HepG2 (cell line): ENCODE measurements around the gene CD248. TPM values are rescaled to one million over a fixed set of nuclear protein-coding genes. Genes with fewer than 3 reads are reported as not detected.

Experiments used
- ARID2 ChIP-seq: sonication (generic); formaldehyde crosslinking; IDR thresholded peaks from 2 replicates; pipeline ENCODE4 v1.8.1; 2022; ENCODE audit warnings: mild to moderate bottlenecking, missing genetic modification reagents, borderline replicate concordance
- EED ChIP-seq: sonication (generic); formaldehyde crosslinking; IDR thresholded peaks from 2 replicates; pipeline ENCODE4 v1.5.0; 2020; ENCODE audit warnings: mild to moderate bottlenecking, missing genetic modification reagents
- HNRNPLL ChIP-seq: fragments of 200-400 bp; formaldehyde crosslinking; IDR thresholded peaks from 2 replicates; pipeline ENCODE4 v1.6.1; 2017; ENCODE audit warnings: mild to moderate bottlenecking, low read depth, low read length; ENCODE audit not compliant: poor library complexity, severe bottlenecking
- RARA ChIP-seq: IDR thresholded peaks from 2 replicates; pipeline ENCODE4 v1.6.1; 2016; ENCODE audit warnings: missing genetic modification reagents, missing compliant biosample characterization
- RFX5 ChIP-seq: IDR thresholded peaks from 2 replicates; pipeline ENCODE4 v1.6.1; 2011; ENCODE audit warnings: low read depth, low read length, improper control_type of control experiment
- SYNCRIP ChIP-seq: fragments of 200-400 bp; formaldehyde crosslinking; IDR thresholded peaks from 2 replicates; pipeline ENCODE4 v1.6.1; 2018; ENCODE audit warnings: mild to moderate bottlenecking, low read depth, low read length; ENCODE audit not compliant: insufficient read depth
- TIGD3 ChIP-seq: sonication (generic); formaldehyde crosslinking; IDR thresholded peaks from 2 replicates; pipeline ENCODE4 v1.5.1; 2020; ENCODE audit warnings: mild to moderate bottlenecking, missing genetic modification reagents, borderline replicate concordance
- TSC22D2 ChIP-seq: sonication (generic); formaldehyde crosslinking; IDR thresholded peaks from 2 replicates; pipeline ENCODE4 v1.5.1; 2020; ENCODE audit warnings: missing genetic modification reagents, mild to moderate bottlenecking, borderline replicate concordance
- ZBTB2 ChIP-seq: sonication (generic); formaldehyde crosslinking; IDR thresholded peaks from 2 replicates; pipeline ENCODE4 v1.8.0; 2022; ENCODE audit warnings: low read depth, missing genetic modification reagents
- ZNF317 ChIP-seq: sonication (generic); formaldehyde crosslinking; IDR thresholded peaks from 2 replicates; pipeline ENCODE4 v1.5.0; 2020; ENCODE audit warnings: mild to moderate bottlenecking, missing genetic modification reagents
- ZNF333 ChIP-seq: sonication (generic); formaldehyde crosslinking; IDR thresholded peaks from 2 replicates; pipeline ENCODE4 v1.4.0; 2020; ENCODE audit warnings: mild to moderate bottlenecking, missing genetic modification reagents, borderline replicate concordance
- ZNF569 ChIP-seq: sonication (generic); formaldehyde crosslinking; IDR thresholded peaks from 2 replicates; pipeline ENCODE4 v1.5.0; 2020; ENCODE audit warnings: mild to moderate bottlenecking, missing genetic modification reagents, moderate library complexity, borderline replicate concordance
- ZNF646 ChIP-seq: sonication (generic); formaldehyde crosslinking; IDR thresholded peaks from 2 replicates; pipeline ENCODE4 v1.9.0; 2021; ENCODE audit warnings: mild to moderate bottlenecking, missing genetic modification reagents
- ZNF747 ChIP-seq: sonication (generic); formaldehyde crosslinking; IDR thresholded peaks from 2 replicates; pipeline ENCODE4 v1.8.1; 2023; ENCODE audit warnings: missing genetic modification reagents, mild to moderate bottlenecking, borderline replicate concordance
- ZNF792 ChIP-seq: IDR thresholded peaks from 2 replicates; pipeline ENCODE4 v1.6.1; 2016
- polyA plus RNA-seq, 8 experiments: library from polyadenylated mRNA; depleted of rRNA in 3 of 8; stranded (reverse) in 7 of 8; unstranded in 1 of 8; fragments of >200 nt; fragmentation: Illumina TruSeq in 4 of 8; extraction: Trizol in 4 of 8; gene quantifications; 2 replicates each; pipeline versions ENCODE4 v1.2.1 to v1.2.3, GENCODE V29; 2011 to 2016; ENCODE audit warnings: low read depth in 4 of 8, missing spikeins in 1 of 8, mixed read lengths in 1 of 8; ENCODE audit not compliant: insufficient read depth in 1 of 8
- total RNA-seq, 5 experiments: library from RNA; depleted of rRNA; stranded (reverse); fragments of >200 nt; fragmentation: Illumina TruSeq; extraction: Trizol; gene quantifications; 2 replicates each; pipeline ENCODE4 v1.2.3, GENCODE V29; 2016; ENCODE audit warnings: low read depth in 1 of 5

The CD248 gene
- total and polyA plus RNA-seq, 2 of the 13 experiments (the other 11 are each of a cell fraction or from before 2014, with no cell fraction given) = 0.25 to 0.35 TPM

GRCh38 chr11:66312549-66313320, 4.1 kb downstream of the CD248 start (continued):
- peak; percentile 30; the same call in 1 of the 2 replicates for TF ChIP-seq ZNF317 (CRISPR knock-in tag)
- no peak for TF ChIP-seq ZBTB2
- TF ChIP-seq HNRNPLL = no peak
- TF ChIP-seq SYNCRIP = no peak
- TF ChIP-seq RARA (CRISPR knock-in tag) = no peak
- TF ChIP-seq RFX5 = no peak
- no peak for TF ChIP-seq ZNF646 (CRISPR knock-in tag)
- TF ChIP-seq TSC22D2 (CRISPR knock-in tag) = no peak
- TF ChIP-seq ZNF333 (CRISPR knock-in tag) = no peak
- TF ChIP-seq EED = no peak
- TF ChIP-seq TIGD3 (CRISPR knock-in tag) = no peak
- TF ChIP-seq ZNF569 = no peak
- TF ChIP-seq ZNF747 = peak; percentile 42; the same call in 1 of the 2 replicates
- TF ChIP-seq ZNF792 (CRISPR knock-in tag) = no peak; the same call in 1 of the 2 replicates
- no peak for TF ChIP-seq ARID2 (CRISPR knock-in tag)
